ENCODE results near the gene BCL2L1. TPM values are rescaled to one million over a fixed set of nuclear protein-coding genes. Genes with fewer than 3 reads are reported as not detected.
"Not testable (repeated sequence)": the region's sequence is repeated elsewhere in the genome, so short reads cannot be mapped to it uniquely, and the experiment has no call there.

BCL2L1 gene
- total RNA-seq, 1 experiment from 2014 or later = 33.1 TPM

GRCh38 chr20:31626534-31626933, 96.1 kb downstream of the BCL2L1 start:
- not testable (repeated sequence) for H3K9me3 ChIP-seq (replicated peaks); H3K4me3 ChIP-seq; DNase-seq; H3K27me3 ChIP-seq; H3K4me1 ChIP-seq; H3K36me3 ChIP-seq; H3K27ac ChIP-seq

- not testable (repeated sequence) for DNase-seq; H3K9me3 ChIP-seq (replicated peaks); H3K27ac ChIP-seq; H3K4me1 ChIP-seq; H3K36me3 ChIP-seq; H3K27me3 ChIP-seq; H3K4me3 ChIP-seq
These were observed 99.6 kb downstream of the BCL2L1 start for GRCh38 chr20:31623123-31623505.

GRCh38 chr20:31620246-31620645, 102.4 kb downstream of the BCL2L1 start:
- H3K27ac ChIP-seq = no peak overlapping the region
- H3K27me3 ChIP-seq = no peaks in the 10 kb centered on the region
- no peaks in the 10 kb centered on the region for H3K9me3 ChIP-seq (replicated peaks)
- H3K4me3 ChIP-seq = no peak overlapping the region
- no peaks in the 10 kb centered on the region for H3K36me3 ChIP-seq
- no peak for DNase-seq
- no peaks in the 10 kb centered on the region for H3K4me1 ChIP-seq

GRCh38 chr20:31617432-31618104, 105.1 kb downstream of the BCL2L1 start:
- DNase-seq = no peak
- Histone ChIP-seq H3K36me3 (no peaks in the 10 kb centered on the region), H3K4me3 (no peak overlapping the region), H3K4me1 (0 out of 2 replicates have a peak, but pooled peaks cover under 1% of the 10 kb centered on the region), H3K9me3 (replicated peaks) (no peaks in the 10 kb centered on the region), H3K27ac (no peak overlapping the region), H3K27me3 (no peaks in the 10 kb centered on the region)

GRCh38 chr20:31615416-31615815, 107.3 kb downstream of the BCL2L1 start:
- no peak overlapping the region for H3K27ac ChIP-seq
- DNase-seq = no peak
- no peak overlapping the region for H3K4me3 ChIP-seq
- H3K27me3 ChIP-seq = no peaks in the 10 kb centered on the region
- 0 out of 2 replicates have a peak, but pooled peaks cover 3% of the 10 kb centered on the region for H3K4me1 ChIP-seq
- H3K36me3 ChIP-seq = no peaks in the 10 kb centered on the region
- no peaks in the 10 kb centered on the region for H3K9me3 ChIP-seq (replicated peaks)

Other genes with a start within 250 kb of the BCL2L1 start
- not detected in 2 replicates for gene DEFB124, start 247.7 kb downstream of the BCL2L1 start, total RNA-seq (2014; rRNA removed; shearing (Covaris generic))
- gene REM1, start 247.6 kb downstream of the BCL2L1 start, total RNA-seq (2014; rRNA removed; shearing (Covaris generic)) = not detected in 2 replicates
- 101 and 105 TPM in 2 replicates for gene HM13, start 208.4 kb downstream of the BCL2L1 start, total RNA-seq (2014; rRNA removed; shearing (Covaris generic))
- 71.6 and 73.9 TPM in 2 replicates for gene ID1, start 117.6 kb downstream of the BCL2L1 start, total RNA-seq (2014; rRNA removed; shearing (Covaris generic))
- not detected in 2 replicates for gene COX4I2, start 85.0 kb downstream of the BCL2L1 start, total RNA-seq (2014; rRNA removed; shearing (Covaris generic))
- 237 and 240 TPM in 2 replicates for gene TPX2, start 16.4 kb upstream of the BCL2L1 start, total RNA-seq (2014; rRNA removed; shearing (Covaris generic))
- gene MYLK2, start 96.5 kb upstream of the BCL2L1 start, total RNA-seq (2014; rRNA removed; shearing (Covaris generic)) = 3.1 and 3.5 TPM in 2 replicates
- 55.5 and 69.0 TPM in 2 replicates for gene FOXS1, start 122.7 kb upstream of the BCL2L1 start, total RNA-seq (2014; rRNA removed; shearing (Covaris generic))
- gene DUSP15, start 147.7 kb upstream of the BCL2L1 start, total RNA-seq (2014; rRNA removed; shearing (Covaris generic)) = 2.5 and 2.9 TPM in 2 replicates
- 0.05 TPM in 1 of 2 replicates, not detected in the other for gene TTLL9, start 147.8 kb upstream of the BCL2L1 start, total RNA-seq (2014; rRNA removed; shearing (Covaris generic))
- gene PDRG1, start 229.2 kb upstream of the BCL2L1 start, total RNA-seq (2014; rRNA removed; shearing (Covaris generic)) = 23.9 and 24.0 TPM in 2 replicates
- gene XKR7, start 245.3 kb upstream of the BCL2L1 start, total RNA-seq (2014; rRNA removed; shearing (Covaris generic)) = 0.02 and 0.03 TPM in 2 replicates